Loucy (cell line): ENCODE results near the gene TMTC2.

Experiments used
- EZH2phosphoT487 ChIP-seq: fragments of 200-600 bp; IDR thresholded peaks from 2 replicates; pipeline ENCODE4 v1.6.1; 2018; ENCODE audit warnings: antibody characterized with exemption, mild to moderate bottlenecking, moderate library complexity, borderline replicate concordance
- TF ChIP-seq, protein P1 (sequence below): fragments of 200-600 bp; sonication (generic); conservative IDR thresholded peaks from 2 replicates; pipeline ENCODE4 v1.5.1; 2014; ENCODE audit warnings: mild to moderate bottlenecking, antibody characterized with exemption, low read length

DNA sequence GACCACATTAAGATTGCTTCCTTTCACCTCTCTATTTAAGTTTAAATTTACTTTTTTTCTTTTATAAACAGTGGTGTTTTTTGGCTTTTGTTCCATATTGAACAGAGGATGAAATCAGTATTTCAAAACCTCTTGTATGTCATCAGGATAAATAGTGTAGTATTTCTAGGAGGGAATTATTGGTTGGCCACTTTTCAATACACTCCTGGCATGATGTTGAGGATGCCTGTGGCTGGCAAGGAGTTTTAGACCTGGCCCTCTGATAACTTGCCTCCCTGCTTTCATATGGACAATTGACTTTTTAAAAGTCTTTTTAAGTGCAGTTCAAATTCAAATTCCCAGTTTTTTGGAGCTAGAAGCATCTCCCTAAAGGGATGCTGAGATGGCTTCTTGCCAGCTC is 9.8 kb downstream of the TMTC2 start:
- TF ChIP-seq, protein P1, sequence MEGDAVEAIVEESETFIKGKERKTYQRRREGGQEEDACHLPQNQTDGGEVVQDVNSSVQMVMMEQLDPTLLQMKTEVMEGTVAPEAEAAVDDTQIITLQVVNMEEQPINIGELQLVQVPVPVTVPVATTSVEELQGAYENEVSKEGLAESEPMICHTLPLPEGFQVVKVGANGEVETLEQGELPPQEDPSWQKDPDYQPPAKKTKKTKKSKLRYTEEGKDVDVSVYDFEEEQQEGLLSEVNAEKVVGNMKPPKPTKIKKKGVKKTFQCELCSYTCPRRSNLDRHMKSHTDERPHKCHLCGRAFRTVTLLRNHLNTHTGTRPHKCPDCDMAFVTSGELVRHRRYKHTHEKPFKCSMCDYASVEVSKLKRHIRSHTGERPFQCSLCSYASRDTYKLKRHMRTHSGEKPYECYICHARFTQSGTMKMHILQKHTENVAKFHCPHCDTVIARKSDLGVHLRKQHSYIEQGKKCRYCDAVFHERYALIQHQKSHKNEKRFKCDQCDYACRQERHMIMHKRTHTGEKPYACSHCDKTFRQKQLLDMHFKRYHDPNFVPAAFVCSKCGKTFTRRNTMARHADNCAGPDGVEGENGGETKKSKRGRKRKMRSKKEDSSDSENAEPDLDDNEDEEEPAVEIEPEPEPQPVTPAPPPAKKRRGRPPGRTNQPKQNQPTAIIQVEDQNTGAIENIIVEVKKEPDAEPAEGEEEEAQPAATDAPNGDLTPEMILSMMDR = no peak
- TF ChIP-seq EZH2phosphoT487 = no peak
